ENCODE data around the gene TBL1X.

Gene TBL1X

DNA sequence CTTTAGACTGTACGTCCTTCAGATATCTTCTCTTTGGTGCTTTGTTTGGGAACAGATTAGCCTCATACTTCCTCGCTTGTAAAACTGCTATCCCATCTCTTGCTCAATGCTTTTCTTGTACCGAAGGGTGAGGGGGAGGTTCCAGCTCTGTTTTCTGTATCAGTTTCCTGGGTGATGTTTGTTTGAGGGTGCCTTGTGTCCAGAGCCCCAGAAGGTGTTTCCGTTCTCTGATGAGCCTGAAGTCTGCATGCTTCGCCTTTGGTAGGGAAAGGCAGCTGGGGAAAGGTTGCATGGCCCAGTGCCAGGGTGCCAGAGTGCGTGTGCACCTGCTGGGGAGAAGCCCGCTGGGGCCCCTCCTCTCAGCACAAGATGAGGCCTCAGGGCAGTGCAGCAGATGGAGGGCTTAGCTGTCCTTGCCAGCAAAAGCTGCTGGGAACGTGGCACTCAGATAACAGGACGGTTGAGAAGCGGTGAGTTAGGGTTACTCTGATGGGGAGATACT lies 73.7 kb downstream of the TBL1X start:
- peak; percentile 93 for DNase-seq

- DNase-seq, result no peak
Observed at GRCh38 chrX:9539605-9540387, 74.9 kb downstream of the TBL1X start.

- no peak for DNase-seq
Observed at GRCh38 chrX:9542106-9542760, 77.4 kb downstream of the TBL1X start.

DNA sequence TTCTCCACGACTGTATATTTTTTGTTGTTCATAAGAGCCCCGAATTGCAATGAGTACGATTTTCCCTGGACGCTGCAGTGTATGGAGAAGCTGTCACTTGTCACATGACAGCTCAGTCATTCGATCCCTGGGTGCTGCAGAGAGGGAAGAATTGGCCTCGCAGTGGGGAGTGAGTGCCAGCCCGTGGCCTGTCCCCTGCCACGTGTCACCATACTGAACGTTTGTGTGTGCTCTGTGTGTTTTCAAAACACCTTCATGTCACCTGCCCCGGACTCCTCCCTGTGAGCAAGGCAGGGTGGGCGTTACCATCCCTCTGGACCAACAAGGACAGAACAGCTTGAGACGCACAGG lies 77.9 kb downstream of the TBL1X start:
- DNase-seq, result no peak

GRCh38 chrX:9555354-9555753 lies 90.5 kb downstream of the TBL1X start:
- peak; percentile 49 for DNase-seq

DNA sequence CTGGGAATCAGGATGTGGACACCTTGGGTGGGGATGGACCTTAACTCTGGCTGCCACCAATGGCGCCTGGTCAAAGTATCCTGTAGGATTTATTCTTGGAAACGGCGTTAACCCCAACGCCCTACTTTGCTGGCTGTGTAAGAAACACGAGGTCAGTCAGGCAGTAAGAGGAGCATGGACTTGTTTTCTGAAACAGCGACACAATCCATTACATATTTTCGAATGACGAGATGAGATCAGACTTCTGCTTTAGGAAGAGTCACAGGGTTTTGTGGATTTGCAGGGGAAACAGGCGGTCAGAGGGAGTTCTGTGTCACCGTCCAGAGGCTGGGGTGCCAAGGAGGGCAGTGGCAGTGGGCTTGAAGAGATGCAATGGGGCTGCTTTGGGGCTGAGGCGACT lies 92.2 kb downstream of the TBL1X start:
- DNase-seq, result no peak

DNA sequence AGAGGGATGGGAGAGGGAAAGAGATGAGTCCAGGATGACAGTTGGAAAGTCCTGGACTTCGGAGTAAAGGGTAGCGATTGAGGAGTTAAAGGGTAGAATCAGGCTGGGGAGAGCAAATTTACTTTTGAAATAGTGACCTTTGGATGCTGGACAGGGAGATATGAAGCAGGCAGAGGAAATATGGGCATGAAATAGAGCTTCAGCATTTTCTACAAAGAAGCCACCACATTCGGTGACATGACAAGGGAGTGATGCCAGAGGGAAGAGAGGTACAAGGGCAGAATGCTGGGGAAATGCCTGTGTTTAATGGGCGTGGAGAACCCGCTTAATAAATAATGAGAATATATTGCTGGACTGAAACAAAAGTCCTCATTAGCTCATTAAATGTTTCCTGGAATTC lies 92.7 kb downstream of the TBL1X start:
- no peak for DNase-seq

- peak; percentile 18 for DNase-seq
Observed at GRCh38 chrX:9558615-9559014, 93.8 kb downstream of the TBL1X start.

DNA sequence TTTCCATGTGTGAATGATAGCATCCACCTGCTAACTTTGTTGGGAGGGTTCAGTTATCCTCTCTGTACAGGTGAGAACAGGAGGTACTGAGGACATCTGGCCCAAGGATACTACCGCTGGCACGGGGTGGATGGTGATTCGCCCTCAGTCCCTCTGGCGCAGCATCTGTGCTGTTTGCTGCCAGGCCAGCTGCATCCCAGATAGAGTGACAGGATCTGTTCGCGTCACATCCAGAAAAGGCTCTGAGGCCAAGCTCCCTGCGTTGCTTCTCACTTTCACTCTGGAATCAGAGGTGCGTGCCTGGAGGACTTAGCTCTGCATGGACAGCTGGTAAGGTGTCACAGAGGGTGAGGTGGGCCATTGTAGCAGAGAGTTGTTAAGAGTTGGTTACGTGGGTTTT lies 95.4 kb downstream of the TBL1X start:
- peak; percentile 80 for DNase-seq

DNA sequence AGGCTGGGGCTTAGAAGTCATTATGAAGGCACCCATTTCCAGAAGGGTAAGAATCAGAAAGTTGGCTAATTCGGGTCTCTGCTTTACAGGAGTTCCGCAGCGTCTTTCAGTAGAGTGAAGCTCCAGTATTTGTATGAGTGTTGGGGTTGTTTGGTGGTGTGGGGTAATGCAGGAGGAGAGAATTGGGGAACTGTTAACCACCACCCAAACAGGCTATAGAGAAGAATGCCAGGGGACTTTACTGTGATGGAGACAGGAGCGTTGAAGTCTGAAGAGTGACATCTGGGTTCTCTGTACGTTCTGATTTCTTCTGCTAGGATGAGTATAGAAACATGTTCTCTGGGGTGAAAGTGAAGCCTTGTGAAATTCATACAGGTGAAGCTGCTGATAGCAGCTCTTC lies 96.3 kb downstream of the TBL1X start:
- peak; percentile 61 for DNase-seq

DNA sequence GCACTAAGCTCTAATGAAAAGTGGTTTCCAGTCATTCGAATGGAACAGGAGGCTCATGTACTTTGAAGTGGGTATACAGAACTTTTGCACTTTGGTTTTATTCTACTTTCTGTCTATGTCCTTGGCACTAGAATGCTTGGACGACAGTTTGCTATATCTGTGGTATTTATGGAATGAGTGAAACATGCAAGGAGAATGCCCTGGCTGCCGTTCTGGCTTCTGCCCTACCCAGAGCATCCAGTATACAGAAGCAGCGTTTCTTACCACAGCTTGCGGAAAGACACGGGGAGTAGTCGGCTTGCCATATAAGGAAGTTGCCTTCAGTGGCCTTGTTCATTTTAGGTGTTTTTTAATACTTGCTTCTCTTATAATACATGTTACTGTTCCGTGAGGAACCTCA lies 98.0 kb downstream of the TBL1X start:
- no peak for DNase-seq

DNA sequence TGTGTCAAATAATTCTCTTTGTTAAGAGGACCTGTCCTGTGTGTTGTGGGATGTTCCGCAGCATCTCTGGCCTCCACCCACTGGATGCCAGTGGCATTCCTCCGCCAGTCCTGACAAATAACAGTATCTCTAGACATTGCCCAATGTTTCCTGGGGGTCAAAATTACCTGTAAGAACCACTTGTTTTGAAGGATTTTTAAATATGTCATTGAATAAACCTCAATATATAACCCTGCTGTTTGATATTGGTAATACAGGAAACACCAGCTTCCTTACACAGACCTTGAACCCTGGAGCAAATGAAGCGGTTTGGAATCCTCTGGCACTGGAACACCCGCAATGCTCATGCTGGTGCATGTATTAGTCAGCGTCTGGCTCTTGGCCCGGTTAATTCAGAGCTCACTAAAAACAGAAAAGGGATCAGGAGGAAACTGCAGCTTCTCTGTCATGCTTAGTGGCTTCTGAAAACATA lies 101.3 kb downstream of the TBL1X start:
- no peak for DNase-seq

DNA sequence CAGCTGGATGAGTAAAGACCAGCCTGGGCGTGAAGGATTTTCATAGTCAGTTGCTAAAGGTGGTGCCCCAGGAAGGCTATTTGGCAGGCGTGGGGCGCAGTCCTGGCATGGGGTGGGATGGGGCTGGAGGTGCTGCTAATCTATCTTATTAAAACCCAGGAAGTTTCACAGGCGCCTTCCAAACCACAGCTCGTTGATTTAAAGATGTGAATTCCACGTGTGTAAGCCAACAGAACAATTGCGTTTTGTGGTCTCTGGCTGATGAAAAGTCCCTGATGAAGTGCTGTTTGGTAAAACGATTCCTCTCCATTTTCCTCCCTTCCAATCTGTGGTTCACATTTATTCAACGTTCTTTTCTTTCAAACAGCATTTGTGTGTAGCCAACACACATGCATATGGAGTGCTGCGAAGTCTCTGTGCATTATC lies 105.0 kb downstream of the TBL1X start:
- no peak for DNase-seq

GRCh38 chrX:9573282-9574106 lies 108.6 kb downstream of the TBL1X start:
- DNase-seq, result no peak

DNA sequence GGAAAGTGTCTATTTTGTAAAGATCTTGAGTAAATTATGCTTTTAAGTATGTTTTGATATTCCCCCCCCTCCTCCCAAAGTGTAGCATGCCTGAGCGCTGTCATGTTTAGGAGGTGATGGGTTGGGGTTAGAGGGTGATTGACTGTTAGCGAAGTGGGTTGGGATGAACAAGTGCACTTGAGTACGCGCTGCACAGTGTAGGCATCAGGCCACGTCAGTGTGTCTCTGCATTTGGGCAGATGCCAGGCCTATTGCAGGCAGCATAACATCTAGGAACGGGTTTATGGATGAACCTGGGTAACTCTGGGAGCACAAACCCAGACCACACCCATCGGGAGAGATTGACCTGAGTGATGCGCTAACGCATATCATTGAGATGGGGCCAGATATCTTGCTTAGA lies 111.2 kb downstream of the TBL1X start:
- no peak for DNase-seq

- DNase-seq, result no peak
Observed at GRCh38 chrX:9577555-9577954, 112.7 kb downstream of the TBL1X start.

DNA sequence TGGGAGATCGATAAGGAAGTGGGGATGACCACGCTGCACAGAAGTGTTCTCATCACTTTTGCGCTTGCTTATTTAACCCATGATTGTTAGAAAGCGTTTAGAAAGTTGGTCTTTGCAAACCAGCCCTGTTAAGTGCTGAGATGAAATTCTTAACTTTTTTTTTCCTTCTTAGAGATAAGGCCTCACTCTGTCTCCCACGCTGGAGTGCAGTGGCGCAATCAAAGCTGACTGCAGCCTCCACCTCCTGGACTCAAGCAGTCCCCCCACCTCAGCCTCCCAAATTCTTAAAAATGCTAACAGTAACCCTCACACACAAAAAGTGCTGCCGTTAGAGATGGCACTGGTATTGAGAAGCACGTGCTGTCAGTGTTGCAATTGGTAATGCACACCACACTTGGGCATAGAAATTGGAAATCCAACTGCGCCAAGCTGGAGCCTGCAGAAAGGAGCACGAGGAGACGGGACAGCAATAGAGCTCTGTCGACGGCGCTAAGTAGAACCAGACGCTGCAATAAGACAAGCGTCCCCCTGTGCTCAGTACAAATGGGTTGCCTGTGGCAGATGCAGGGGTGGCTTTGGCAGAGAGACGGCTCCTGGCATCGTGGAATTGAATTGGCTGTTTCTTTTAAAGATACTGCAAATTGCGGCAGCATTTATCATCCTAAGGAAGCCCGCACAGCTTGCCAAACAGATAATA lies 113.4 kb downstream of the TBL1X start:
- DNase-seq, result no peak

DNA sequence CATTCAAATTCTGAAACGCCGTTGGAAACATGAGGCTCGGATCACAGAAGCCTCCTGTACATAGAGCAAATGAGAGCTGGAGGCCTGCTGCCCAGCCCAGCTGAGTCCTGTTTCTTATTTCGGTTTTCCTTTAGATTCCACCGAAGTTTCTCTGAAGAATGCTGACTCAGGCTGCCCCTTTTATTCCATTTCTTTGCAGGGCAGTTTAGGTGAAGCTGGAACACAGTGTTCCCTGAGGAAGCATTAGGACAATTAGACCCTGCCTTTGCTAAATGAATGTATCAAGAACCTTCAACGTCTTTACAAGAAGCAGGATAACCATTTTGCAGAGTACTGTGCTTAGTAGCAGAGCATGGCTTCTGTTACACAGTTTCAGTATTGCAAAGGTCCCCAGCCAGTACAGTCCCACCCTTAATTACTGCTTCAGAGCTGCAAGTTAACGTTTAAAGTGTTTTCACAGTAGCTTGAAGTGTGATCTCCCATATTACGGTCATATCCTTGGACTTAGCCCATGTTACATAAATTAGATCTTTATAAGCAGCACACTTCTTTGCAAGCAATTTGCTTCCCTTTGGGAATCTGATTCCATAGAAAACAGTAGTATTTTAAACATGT lies 117.0 kb downstream of the TBL1X start:
- DNase-seq, result no peak

DNA sequence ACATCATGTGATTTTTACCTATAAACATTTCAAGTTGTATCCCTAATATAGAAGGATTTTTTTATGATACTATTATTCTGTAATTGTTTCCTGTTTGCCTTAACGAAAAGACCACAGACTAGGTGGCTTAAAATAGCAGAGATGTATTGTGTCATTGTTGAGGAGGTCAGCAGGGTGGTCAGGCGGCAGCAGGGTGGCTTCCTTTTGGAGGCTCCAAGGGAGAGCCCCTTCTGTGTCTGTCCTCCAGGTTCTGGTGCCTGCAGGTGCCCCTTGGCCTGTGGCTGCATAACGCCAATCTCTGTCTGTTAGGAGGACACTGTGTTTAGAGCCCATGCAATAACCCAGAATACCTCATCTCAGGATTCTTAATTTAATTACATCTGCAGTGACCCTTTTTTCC lies 118.1 kb downstream of the TBL1X start:
- DNase-seq, result no peak

DNA sequence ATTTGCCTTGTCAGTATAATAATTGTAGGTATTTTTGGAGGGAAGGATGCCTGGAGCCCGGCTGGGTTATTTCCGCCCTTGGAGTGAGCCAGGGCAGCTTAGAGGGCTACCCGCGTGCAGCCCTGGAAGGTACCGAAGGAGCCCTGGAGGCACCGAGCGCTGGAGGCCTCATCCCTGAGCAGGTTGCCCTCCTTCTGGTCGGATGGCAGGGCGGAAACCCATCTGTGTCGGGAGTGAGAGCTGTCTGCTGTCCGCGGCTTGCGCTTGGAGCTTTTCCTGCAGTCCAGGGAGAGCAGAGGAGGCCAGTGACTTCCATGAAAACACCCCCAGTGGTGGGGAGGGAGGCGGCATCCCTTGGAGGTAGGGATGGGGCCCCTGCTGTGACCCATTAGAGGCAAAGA lies 122.1 kb downstream of the TBL1X start:
- DNase-seq, result no peak

GRCh38 chrX:9587642-9588041 lies 122.8 kb downstream of the TBL1X start:
- DNase-seq, result no peak

- no peak for DNase-seq
Observed at GRCh38 chrX:9591496-9591895, 126.6 kb downstream of the TBL1X start.

Measured in NCI-H2171 treated with DMSO at 0.1 percent for 48 hours (cell line).